ENCODE measurements around the gene ERICH3. TPM values are rescaled to one million over a fixed set of nuclear protein-coding genes. Genes with fewer than 3 reads are reported as not detected.
"Not testable (repeated sequence)": the region's sequence is repeated elsewhere in the genome, so short reads cannot be mapped to it uniquely, and the experiment has no call there.

ERICH3 gene
- total RNA-seq, 1 experiment from 2014 or later: not detected

GRCh38 chr1:74683656-74684055, 10.1 kb upstream of the ERICH3 start:
- no peaks in the 10 kb centered on the region for H3K9me3 ChIP-seq
- H3K27me3 ChIP-seq: 0 out of 2 replicates have a peak, but pooled peaks cover 2% of the 10 kb centered on the region
- no peak overlapping the region for H3K4me3 ChIP-seq
- H3K36me3 ChIP-seq: no peaks in the 10 kb centered on the region
- no peak for DNase-seq

- Histone ChIP-seq H3K36me3 (no peaks in the 10 kb centered on the region), H3K9me3 (no peaks in the 10 kb centered on the region), H3K27me3 (0 out of 2 replicates have a peak, but pooled peaks cover 2% of the 10 kb centered on the region), H3K4me3 (no peak overlapping the region)
- DNase-seq: no peak
These were observed 8.3 kb upstream of the ERICH3 start for GRCh38 chr1:74681851-74682250.

- Histone ChIP-seq H3K36me3 (no peaks in the 10 kb centered on the region), H3K27me3 (0 out of 2 replicates have a peak, but pooled peaks cover 2% of the 10 kb centered on the region), H3K4me3 (no peak overlapping the region), H3K9me3 (no peaks in the 10 kb centered on the region)
- DNase-seq: no peak
These were observed 7.9 kb upstream of the ERICH3 start for GRCh38 chr1:74681449-74681848.

GRCh38 chr1:74681001-74681400, 7.4 kb upstream of the ERICH3 start:
- no peak for DNase-seq
- no peak overlapping the region for H3K4me3 ChIP-seq
- no peaks in the 10 kb centered on the region for H3K36me3 ChIP-seq
- H3K27me3 ChIP-seq: 0 out of 2 replicates have a peak, but pooled peaks cover 2% of the 10 kb centered on the region
- H3K9me3 ChIP-seq: no peaks in the 10 kb centered on the region

- DNase-seq: no peak
- H3K4me3 ChIP-seq: no peak overlapping the region
- H3K27me3 ChIP-seq: 0 out of 2 replicates have a peak, but pooled peaks cover 2% of the 10 kb centered on the region
- H3K36me3 ChIP-seq: no peaks in the 10 kb centered on the region
- no peaks in the 10 kb centered on the region for H3K9me3 ChIP-seq
These were observed 6.2 kb upstream of the ERICH3 start for GRCh38 chr1:74679811-74680210.

GRCh38 chr1:74677926-74678325, 4.3 kb upstream of the ERICH3 start:
- H3K27me3 ChIP-seq: peaks cover 2% of the 10 kb centered on the region; the same call in 1 of the 2 replicates

GRCh38 chr1:74674278-74675048, 871 bp upstream of the ERICH3 start:
- no peaks in the 10 kb centered on the region for H3K9me3 ChIP-seq
- no peak overlapping the region for H3K4me3 ChIP-seq
- DNase-seq: no peak
- H3K36me3 ChIP-seq: no peaks in the 10 kb centered on the region
- peaks cover 3% of the 10 kb centered on the region; the same call in 1 of the 2 replicates for H3K27me3 ChIP-seq

More at GRCh38 chr1:74677926-74678325, 4.3 kb upstream of the ERICH3 start:
- Histone ChIP-seq H3K36me3 (no peaks in the 10 kb centered on the region), H3K9me3 (no peaks in the 10 kb centered on the region), H3K4me3 (no peak overlapping the region)
- DNase-seq: no peak

GRCh38 chr1:74670866-74671265, 2.7 kb downstream of the ERICH3 start:
- H3K9me3 ChIP-seq, H3K27me3 ChIP-seq, DNase-seq, H3K4me3 ChIP-seq, H3K36me3 ChIP-seq: not testable (repeated sequence)

- H3K36me3 ChIP-seq: no peaks in the 10 kb centered on the region
- DNase-seq: no peak
- no peaks in the 10 kb centered on the region for H3K27me3 ChIP-seq
- no peaks in the 10 kb centered on the region for H3K9me3 ChIP-seq
- no peak overlapping the region for H3K4me3 ChIP-seq
These were observed 18.9 kb downstream of the ERICH3 start for GRCh38 chr1:74654708-74655107.

GRCh38 chr1:74652711-74653139, 20.9 kb downstream of the ERICH3 start:
- Histone ChIP-seq H3K27me3 (no peaks in the 10 kb centered on the region), H3K9me3 (no peaks in the 10 kb centered on the region), H3K36me3 (no peaks in the 10 kb centered on the region), H3K4me3 (no peak overlapping the region)
- DNase-seq: peak; percentile 9

- no peak overlapping the region for H3K4me3 ChIP-seq
- peak; percentile 5 for DNase-seq
- H3K9me3 ChIP-seq: no peaks in the 10 kb centered on the region
- H3K36me3 ChIP-seq: no peaks in the 10 kb centered on the region
- no peaks in the 10 kb centered on the region for H3K27me3 ChIP-seq
These were observed 23.0 kb downstream of the ERICH3 start for GRCh38 chr1:74650561-74650960.

- H3K36me3 ChIP-seq: no peaks in the 10 kb centered on the region
- DNase-seq: no peak
- no peaks in the 10 kb centered on the region for H3K27me3 ChIP-seq
- no peaks in the 10 kb centered on the region for H3K9me3 ChIP-seq
- H3K4me3 ChIP-seq: no peak overlapping the region
These were observed 31.7 kb downstream of the ERICH3 start for GRCh38 chr1:74641876-74642275.

- H3K4me3 ChIP-seq: no peak overlapping the region
- H3K9me3 ChIP-seq: no peaks in the 10 kb centered on the region
- H3K27me3 ChIP-seq: no peaks in the 10 kb centered on the region
- no peak for DNase-seq
- no peaks in the 10 kb centered on the region for H3K36me3 ChIP-seq
These were observed 32.4 kb downstream of the ERICH3 start for GRCh38 chr1:74641161-74641560.

- H3K27me3 ChIP-seq: no peaks in the 10 kb centered on the region
- no peaks in the 10 kb centered on the region for H3K36me3 ChIP-seq
- no peak for DNase-seq
- no peak overlapping the region for H3K4me3 ChIP-seq
- no peaks in the 10 kb centered on the region for H3K9me3 ChIP-seq
These were observed 36.3 kb downstream of the ERICH3 start for GRCh38 chr1:74637296-74637695.

GRCh38 chr1:74629283-74629682, 44.3 kb downstream of the ERICH3 start:
- Histone ChIP-seq H3K4me3 (no peak overlapping the region), H3K9me3 (no peaks in the 10 kb centered on the region), H3K27me3 (no peaks in the 10 kb centered on the region), H3K36me3 (no peaks in the 10 kb centered on the region)
- no peak for DNase-seq

- no peaks in the 10 kb centered on the region for H3K36me3 ChIP-seq
- no peak for DNase-seq
- H3K27me3 ChIP-seq: no peaks in the 10 kb centered on the region
- H3K9me3 ChIP-seq: no peaks in the 10 kb centered on the region
- no peak overlapping the region for H3K4me3 ChIP-seq
These were observed 49.9 kb downstream of the ERICH3 start for GRCh38 chr1:74623716-74624115.

- H3K36me3 ChIP-seq: no peaks in the 10 kb centered on the region
- no peaks in the 10 kb centered on the region for H3K9me3 ChIP-seq
- no peak overlapping the region for H3K4me3 ChIP-seq
- H3K27me3 ChIP-seq: no peaks in the 10 kb centered on the region; the same call in 1 of the 2 replicates
- no peak for DNase-seq
These were observed 53.4 kb downstream of the ERICH3 start for GRCh38 chr1:74620242-74620641.

- Histone ChIP-seq H3K4me3 (no peak overlapping the region), H3K27me3 (no peaks in the 10 kb centered on the region; the same call in 1 of the 2 replicates), H3K9me3 (no peaks in the 10 kb centered on the region), H3K36me3 (no peaks in the 10 kb centered on the region)
- DNase-seq: no peak
These were observed 54.6 kb downstream of the ERICH3 start for GRCh38 chr1:74618974-74619373.
